ENCODE measurements around the gene NDST3.

GRCh38 chr4:118173126-118173525 lies 138.8 kb downstream of the NDST3 start:
- TF ChIP-seq EZH2phosphoT487 (IDR thresholded peaks at IDR 0.05; ENCODE audit: low read length) (no peak), CTCF (IDR thresholded peaks at IDR 0.05; ENCODE audit: low read length) (no peak), EZH2 (optimal IDR thresholded peaks at IDR 0.05; ENCODE audit: low read depth, low read length) (no peak)
